Skeletal muscle tissue (tissue), 4 donors: ENCODE results near the gene ERC2. TPM values are rescaled to one million over a fixed set of nuclear protein-coding genes. Genes with fewer than 3 reads are reported as not detected.

ENCODE experiments used
- H3K27ac ChIP-seq: one replicate; pipeline ENCODE4 v1.7.0; 2013; ENCODE audit warnings: mild to moderate bottlenecking, low read depth, low read length, inconsistent platforms
- H3K27me3 ChIP-seq, 3 donors: one replicate each; pipeline ENCODE4 v1.7.0; 2013; ENCODE audit warnings: low read length in 3 of 3; ENCODE audit not compliant: control insufficient read depth in 3 of 3, insufficient read depth in 3 of 3
- H3K36me3 ChIP-seq, 3 donors: one replicate each; pipeline ENCODE4 v1.7.0; 2013; ENCODE audit warnings: low read length in 3 of 3; ENCODE audit not compliant: control insufficient read depth in 3 of 3, insufficient read depth in 3 of 3
- H3K4me1 ChIP-seq, 3 donors: one replicate each; pipeline ENCODE4 v1.7.0; 2013; ENCODE audit warnings: low read length in 3 of 3, mild to moderate bottlenecking in 3 of 3; ENCODE audit not compliant: control insufficient read depth in 3 of 3, insufficient read depth in 3 of 3
- H3K4me3 ChIP-seq, 3 donors: one replicate each; pipeline ENCODE4 v1.7.0; 2013; ENCODE audit warnings: low read length in 3 of 3
- H3K9ac ChIP-seq, 3 donors: one replicate each; pipeline ENCODE4 v1.7.0; 2013; ENCODE audit warnings: low read length in 3 of 3, mild to moderate bottlenecking in 3 of 3, moderate library complexity in 2 of 3, low read depth in 1 of 3
- H3K9me3 ChIP-seq, 3 donors: one replicate each; pipeline ENCODE4 v1.7.0; 2013; ENCODE audit warnings: low read length in 3 of 3; ENCODE audit not compliant: control insufficient read depth in 3 of 3
- total RNA-seq: library from RNA; depleted of rRNA; stranded (reverse); fragments of >200 nt; gene quantifications from one replicate; pipeline ENCODE4 v1.2.3, GENCODE V29; 2014
- donor health status: Osteomylitis.

Gene ERC2
- total RNA-seq, 1 donor from 2014 or later: 1.0 TPM

DNA sequence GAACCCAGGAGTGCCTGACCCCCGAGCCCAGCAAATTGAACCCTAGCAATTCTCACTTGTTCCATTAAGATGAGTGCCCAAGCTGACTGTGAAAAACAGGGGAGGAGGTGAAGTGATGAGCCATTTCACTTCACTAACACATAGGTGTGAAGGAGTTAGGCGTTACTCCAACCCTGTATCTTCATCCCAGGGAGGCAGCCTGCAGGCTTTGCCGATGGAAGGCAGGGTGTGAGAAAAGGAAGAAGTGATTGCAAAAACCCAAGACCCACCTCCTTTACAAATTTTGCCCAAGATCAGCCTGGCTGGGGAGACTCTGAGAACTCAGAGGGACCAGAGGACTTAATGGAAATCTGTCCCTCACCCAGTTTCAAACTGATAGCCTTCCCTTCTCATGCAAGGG is 851.5 kb downstream of the ERC2 start:
- Histone ChIP-seq H3K4me3 (no peak overlapping the region), H3K36me3 (no peaks in the 10 kb centered on the region), H3K27ac (no peak overlapping the region), H3K27me3 (no peaks in the 10 kb centered on the region), H3K4me1 (no peaks in the 10 kb centered on the region), H3K9ac (no peak overlapping the region), H3K9me3 (no peaks in the 10 kb centered on the region)

DNA sequence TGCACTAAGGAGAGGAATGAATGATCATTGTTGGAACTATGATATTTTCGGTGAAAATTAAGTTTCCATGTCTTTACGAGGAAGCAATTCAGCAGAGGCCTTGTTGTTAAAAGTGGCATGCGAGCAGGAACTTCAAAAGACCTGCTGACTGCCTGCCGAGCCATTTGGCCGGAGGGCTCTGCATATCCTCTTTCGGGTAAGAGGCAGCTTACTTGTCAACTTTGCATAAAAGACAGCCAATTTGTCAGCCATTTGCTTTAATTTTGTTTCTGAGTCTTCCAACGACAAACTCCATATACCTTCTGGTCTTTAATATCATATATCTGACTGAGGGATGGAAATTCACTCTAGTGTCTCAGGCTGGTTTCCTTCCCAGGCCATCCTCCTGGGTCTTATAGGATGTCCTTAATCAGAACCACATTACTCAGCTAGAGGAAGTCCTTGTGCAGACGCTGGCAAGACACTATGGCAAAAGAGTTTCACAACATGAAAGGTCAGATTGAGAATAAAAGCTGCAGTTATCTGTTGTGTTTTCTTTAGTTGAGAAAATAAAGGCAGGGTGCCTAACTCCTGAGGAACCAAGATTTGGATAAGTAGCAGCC is 852.5 kb downstream of the ERC2 start:
- Histone ChIP-seq H3K9ac (no peak overlapping the region), H3K27ac (peak overlapping the region; percentile 29), H3K4me1 (no peaks in the 10 kb centered on the region), H3K9me3 (no peaks in the 10 kb centered on the region), H3K36me3 (no peaks in the 10 kb centered on the region), H3K4me3 (no peak overlapping the region), H3K27me3 (peaks cover 0 to 2% (median 0%) of the 10 kb centered on the region in 3 donors)

DNA sequence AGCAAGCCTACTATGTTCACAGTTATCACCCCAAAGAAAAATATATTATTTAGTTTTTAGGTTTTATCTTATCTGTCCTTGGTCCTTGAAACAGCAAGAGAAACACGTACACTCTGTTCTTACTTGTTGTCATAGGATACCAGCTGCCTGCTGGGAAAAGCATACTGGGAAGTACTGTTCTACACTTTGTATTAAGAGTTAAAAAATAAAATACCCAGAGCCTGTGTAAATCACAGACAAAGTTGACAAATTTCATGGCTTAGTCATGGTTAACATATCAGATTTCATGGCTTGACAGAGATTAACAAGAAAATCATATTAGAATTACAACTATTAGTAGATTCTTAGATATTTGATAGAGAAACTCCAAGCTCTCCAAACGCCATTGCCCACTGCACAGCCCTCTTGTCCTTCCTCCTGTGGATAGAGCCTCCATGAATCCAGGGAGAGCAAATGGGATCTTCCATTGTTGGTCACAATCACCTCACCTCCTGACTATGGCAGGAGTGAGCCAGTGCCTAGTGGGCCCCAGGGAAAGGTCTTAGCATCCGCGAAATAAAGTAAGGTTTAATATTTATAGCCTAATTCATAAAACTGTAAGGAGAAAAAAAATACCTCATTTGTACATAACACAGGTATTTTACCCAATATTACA is 853.1 kb downstream of the ERC2 start:
- Histone ChIP-seq H3K4me1 (no peaks in the 10 kb centered on the region), H3K9ac (no peak overlapping the region), H3K4me3 (no peak overlapping the region), H3K36me3 (no peaks in the 10 kb centered on the region), H3K27ac (peak overlapping the region; percentile 29), H3K27me3 (peaks cover 0 to 2% (median 0%) of the 10 kb centered on the region in 3 donors), H3K9me3 (no peaks in the 10 kb centered on the region)

DNA sequence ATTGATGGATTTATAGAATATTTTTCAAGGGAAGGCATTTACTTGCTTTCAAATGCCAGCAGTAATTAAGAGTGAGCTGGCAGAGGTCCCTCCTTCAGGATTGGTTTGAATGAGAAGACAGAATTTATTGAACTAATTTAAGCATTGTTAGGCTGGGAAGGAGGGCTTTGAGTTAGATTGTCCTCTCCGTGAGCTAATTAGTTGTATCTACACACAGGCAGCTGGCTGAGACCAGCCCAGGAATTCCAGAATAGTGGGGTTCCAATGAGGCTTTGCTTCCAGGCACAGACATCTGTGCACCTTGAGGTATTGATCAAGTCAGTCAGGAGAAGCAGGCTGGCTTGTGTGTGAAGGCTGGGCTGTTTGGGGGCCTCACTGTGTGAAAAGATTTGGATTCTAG is 857.1 kb downstream of the ERC2 start:
- Histone ChIP-seq H3K4me1 (no peaks in the 10 kb centered on the region), H3K27me3 (peaks cover 0 to 3% (median 2%) of the 10 kb centered on the region in 3 donors), H3K4me3 (no peak overlapping the region), H3K9me3 (no peaks in the 10 kb centered on the region), H3K27ac (no peak overlapping the region), H3K9ac (no peak overlapping the region), H3K36me3 (no peaks in the 10 kb centered on the region)

DNA sequence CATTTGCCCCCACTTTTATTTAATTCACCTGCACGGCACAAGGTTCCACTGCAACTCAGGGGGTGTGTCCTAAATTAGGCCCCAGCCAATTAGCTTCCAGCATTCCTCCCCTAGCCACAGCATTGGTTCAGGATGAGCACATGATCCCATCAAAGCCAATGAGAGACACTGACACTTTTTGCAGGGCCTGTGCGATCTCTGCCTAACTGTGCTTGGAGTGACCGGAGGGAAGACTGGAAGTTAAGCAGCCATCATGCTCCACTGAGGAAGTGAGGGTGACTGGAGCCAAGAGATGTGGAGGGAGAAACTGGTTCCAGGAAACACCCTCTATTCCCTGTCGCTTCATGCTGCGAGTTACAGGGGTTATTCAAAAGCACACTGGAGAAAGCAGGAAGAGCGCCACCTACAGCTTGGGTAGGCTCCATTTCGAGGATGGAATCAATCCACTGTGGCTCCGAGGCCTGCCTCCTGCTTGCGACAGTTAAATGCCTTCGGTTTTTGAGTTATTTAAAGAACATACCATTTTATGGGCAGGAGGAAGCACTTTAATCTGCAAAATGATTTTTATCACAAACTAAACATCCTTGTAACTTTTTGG is 858.9 kb downstream of the ERC2 start:
- no peaks in the 10 kb centered on the region for H3K9me3 ChIP-seq
- H3K27ac ChIP-seq: no peak overlapping the region

DNA sequence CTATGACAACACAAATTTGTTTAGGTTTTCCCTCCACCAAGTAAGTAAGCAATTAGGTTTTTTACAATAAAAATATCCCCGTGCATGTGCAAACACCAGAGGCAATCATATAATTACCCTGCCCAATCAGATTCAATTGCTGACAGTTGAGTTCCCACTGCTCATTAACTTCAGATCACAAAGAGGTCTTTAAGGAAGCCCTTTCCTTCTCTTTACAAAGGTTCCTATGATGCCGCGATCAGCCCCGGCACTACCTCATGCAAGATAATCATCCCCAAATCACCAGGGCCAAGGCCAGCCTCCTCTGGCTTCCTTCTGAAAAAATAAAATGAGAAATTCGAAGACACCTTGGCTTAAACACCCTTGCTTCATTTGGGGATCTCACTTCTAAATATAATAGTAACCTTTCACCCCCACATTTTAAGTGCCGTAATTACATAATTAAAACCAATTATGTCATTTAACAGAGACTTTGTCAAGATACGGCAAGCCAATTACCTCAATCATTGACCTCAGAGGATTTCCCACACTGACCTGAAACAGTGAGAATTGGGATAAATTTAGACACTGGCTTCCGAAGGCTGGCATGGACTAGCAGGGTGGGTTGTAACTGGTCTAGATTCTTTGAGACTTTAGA is 859.8 kb downstream of the ERC2 start:
- H3K9me3 ChIP-seq: no peaks in the 10 kb centered on the region
- H3K27me3 ChIP-seq: peaks cover 0 to 3% (median 2%) of the 10 kb centered on the region in 3 donors
- H3K9ac ChIP-seq: no peak overlapping the region
- no peaks in the 10 kb centered on the region for H3K36me3 ChIP-seq
- no peak overlapping the region for H3K27ac ChIP-seq
- no peaks in the 10 kb centered on the region for H3K4me1 ChIP-seq
- no peak overlapping the region for H3K4me3 ChIP-seq

More for the DNA sequence above, 858.9 kb downstream of the ERC2 start:
- Histone ChIP-seq H3K9ac (no peak overlapping the region), H3K4me3 (no peak overlapping the region), H3K4me1 (no peaks in the 10 kb centered on the region), H3K27me3 (peaks cover 0 to 3% (median 2%) of the 10 kb centered on the region in 3 donors), H3K36me3 (no peaks in the 10 kb centered on the region)

DNA sequence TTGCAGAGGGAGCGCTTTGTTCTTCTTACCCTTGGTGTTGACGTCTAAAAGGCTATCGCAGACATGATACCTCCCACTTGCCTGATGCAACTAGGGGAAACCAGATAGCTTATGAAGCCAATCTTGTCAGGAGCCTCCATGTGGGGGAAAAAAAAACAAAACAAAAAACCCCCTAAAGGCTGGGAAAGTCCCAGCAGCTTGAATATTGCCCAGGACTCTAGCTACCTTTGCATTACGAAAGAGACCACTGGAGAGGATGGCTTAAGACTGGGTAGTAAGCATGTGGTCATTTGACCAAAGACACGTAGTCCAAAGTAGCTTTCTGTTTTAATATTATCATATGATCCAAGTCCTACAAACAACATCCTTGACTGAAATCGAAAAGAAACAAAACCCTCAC is 860.4 kb downstream of the ERC2 start:
- Histone ChIP-seq H3K4me1 (no peaks in the 10 kb centered on the region), H3K4me3 (no peak overlapping the region), H3K9ac (no peak overlapping the region), H3K9me3 (no peaks in the 10 kb centered on the region), H3K36me3 (no peaks in the 10 kb centered on the region), H3K27ac (no peak overlapping the region), H3K27me3 (peaks cover 0 to 3% (median 2%) of the 10 kb centered on the region in 3 donors)

DNA sequence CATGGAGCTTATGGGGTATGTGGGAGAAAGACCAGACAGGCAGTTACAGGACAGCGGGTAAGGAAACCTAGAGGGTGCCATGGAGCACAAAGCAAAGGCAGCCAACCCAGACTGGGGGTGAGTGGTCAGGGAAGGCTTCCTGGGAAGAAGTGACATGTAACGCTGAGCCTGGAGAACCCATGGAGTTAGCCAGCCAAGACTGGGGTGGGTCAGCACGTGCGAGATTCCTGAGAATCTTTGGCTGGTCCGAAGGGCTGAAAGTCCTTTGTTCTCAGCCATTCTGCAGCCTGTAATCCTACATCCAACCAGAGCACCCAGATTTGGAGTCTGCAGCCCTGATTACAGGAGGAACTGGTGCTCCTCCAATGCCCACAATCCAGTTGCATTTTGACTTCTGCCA is 861.1 kb downstream of the ERC2 start:
- no peak overlapping the region for H3K9ac ChIP-seq
- H3K27me3 ChIP-seq: peaks cover 0 to 3% (median 2%) of the 10 kb centered on the region in 3 donors

DNA sequence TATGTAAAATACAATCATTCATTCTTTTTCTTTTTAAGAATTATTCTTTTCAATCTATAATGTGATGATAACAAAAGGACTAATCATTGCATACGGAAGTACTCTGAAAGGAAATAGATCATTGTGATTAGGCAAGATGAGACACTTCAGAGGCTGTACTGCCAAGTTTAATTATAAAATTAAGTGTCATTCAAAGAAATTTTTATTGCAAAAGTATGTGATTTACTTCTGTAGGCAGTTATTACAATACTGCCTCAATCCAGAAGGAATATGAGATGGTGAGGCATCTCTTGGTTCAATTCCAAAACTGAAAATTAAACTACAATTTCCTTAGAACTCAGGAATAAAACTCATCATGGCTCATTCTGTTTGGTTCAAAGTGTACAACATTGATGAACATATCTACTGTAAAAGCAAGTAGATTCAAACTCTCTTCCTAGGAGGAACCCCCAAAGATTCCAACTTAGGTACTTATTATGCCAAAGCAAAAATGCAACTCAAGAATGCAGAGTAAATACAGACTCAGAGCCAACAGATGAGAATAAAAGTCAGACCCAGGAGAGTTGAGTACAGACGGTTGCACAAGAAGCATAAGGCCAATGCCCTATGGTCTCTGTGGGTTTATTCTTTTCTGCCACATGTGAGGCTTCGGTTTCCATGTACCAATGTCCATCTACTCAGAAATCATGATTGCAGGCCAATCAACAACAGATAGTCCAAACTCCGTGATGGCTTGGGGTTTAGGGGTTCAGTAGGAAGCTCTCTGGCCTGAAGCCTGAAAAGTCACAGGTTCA is 862.6 kb downstream of the ERC2 start:
- H3K4me3 ChIP-seq: no peak overlapping the region
- H3K4me1 ChIP-seq: no peaks in the 10 kb centered on the region
- H3K27ac ChIP-seq: no peak overlapping the region
- peaks cover 0 to 3% (median 2%) of the 10 kb centered on the region in 3 donors for H3K27me3 ChIP-seq
- no peaks in the 10 kb centered on the region for H3K9me3 ChIP-seq
- H3K9ac ChIP-seq: no peak overlapping the region
- no peaks in the 10 kb centered on the region for H3K36me3 ChIP-seq

More for the DNA sequence above, 861.1 kb downstream of the ERC2 start:
- Histone ChIP-seq H3K9me3 (no peaks in the 10 kb centered on the region), H3K27ac (no peak overlapping the region), H3K4me3 (no peak overlapping the region), H3K4me1 (no peaks in the 10 kb centered on the region), H3K36me3 (no peaks in the 10 kb centered on the region)
